Measurements from ENCODE around the gene CARD11. TPM values are rescaled to one million over a fixed set of nuclear protein-coding genes. Genes with fewer than 3 reads are reported as not detected.

The CARD11 gene
- total RNA-seq, 1 donor from 2014 or later, result 11.0 TPM

GRCh38 chr7:3037259-3037658, 6.4 kb downstream of the CARD11 start:
- TF ChIP-seq CTCF (IDR thresholded peaks at IDR 0.05; ENCODE audit: unreplicated experiment), result no peak
- no peak overlapping the region for H3K4me3 Mint-ChIP-seq (ENCODE audit: low read depth)
- no peaks in the 10 kb centered on the region for H3K27me3 Mint-ChIP-seq
- H3K36me3 Mint-ChIP-seq (ENCODE audit: insufficient read depth), result peaks cover 5% of the 10 kb centered on the region
- H3K9me3 Mint-ChIP-seq (ENCODE audit: low read depth), result peaks cover 3% of the 10 kb centered on the region
- H3K4me1 Mint-ChIP-seq (ENCODE audit: low read depth), result no peaks in the 10 kb centered on the region
- DNase-seq (ENCODE audit: low spot score, unreplicated experiment), result no peak
- H3K27ac Mint-ChIP-seq, result no peak overlapping the region

- Mint-ChIP-seq H3K36me3 (ENCODE audit: insufficient read depth) (peaks cover 3% of the 10 kb centered on the region), H3K4me1 (ENCODE audit: low read depth) (no peaks in the 10 kb centered on the region), H3K27me3 (no peaks in the 10 kb centered on the region), H3K4me3 (ENCODE audit: low read depth) (no peak overlapping the region), H3K27ac (no peak overlapping the region), H3K9me3 (ENCODE audit: low read depth) (no peaks in the 10 kb centered on the region)
- no peak for DNase-seq (ENCODE audit: low spot score, unreplicated experiment)
- no peak for TF ChIP-seq CTCF (IDR thresholded peaks at IDR 0.05; ENCODE audit: unreplicated experiment)
These were observed 9.0 kb downstream of the CARD11 start for GRCh38 chr7:3034591-3035150.

DNA sequence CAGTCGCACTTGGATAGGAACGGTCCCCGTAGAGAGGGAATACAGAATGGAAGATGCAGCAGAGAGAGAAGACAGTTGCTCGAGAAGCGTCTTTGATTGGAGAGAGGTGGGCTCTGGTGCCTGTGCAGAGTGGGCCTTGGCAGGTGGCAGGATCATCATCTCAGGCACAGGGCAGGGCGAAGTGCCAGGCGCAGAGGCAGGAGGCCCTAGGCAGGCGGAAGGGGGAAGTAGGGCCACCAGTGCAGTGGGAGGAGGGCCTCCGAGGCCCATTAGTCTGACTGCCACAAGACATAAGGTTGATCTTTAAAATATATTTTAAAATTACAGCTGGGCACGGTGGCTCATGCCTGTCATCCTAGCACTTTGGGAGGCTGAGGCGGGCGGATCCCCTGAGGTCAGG, 10.1 kb downstream of the CARD11 start:
- Mint-ChIP-seq H3K27ac (no peak overlapping the region), H3K9me3 (ENCODE audit: low read depth) (no peaks in the 10 kb centered on the region), H3K36me3 (ENCODE audit: insufficient read depth) (peaks cover 3% of the 10 kb centered on the region), H3K4me3 (ENCODE audit: low read depth) (no peak overlapping the region), H3K4me1 (ENCODE audit: low read depth) (peaks cover 7% of the 10 kb centered on the region), H3K27me3 (no peaks in the 10 kb centered on the region)
- DNase-seq (ENCODE audit: low spot score, unreplicated experiment), result no peak
- no peak for TF ChIP-seq CTCF (IDR thresholded peaks at IDR 0.05; ENCODE audit: unreplicated experiment)

GRCh38 chr7:3033136-3033535, 10.5 kb downstream of the CARD11 start:
- H3K36me3 Mint-ChIP-seq (ENCODE audit: insufficient read depth), result peaks cover 3% of the 10 kb centered on the region
- H3K27me3 Mint-ChIP-seq, result no peaks in the 10 kb centered on the region
- H3K4me1 Mint-ChIP-seq (ENCODE audit: low read depth), result peaks cover 11% of the 10 kb centered on the region
- H3K4me3 Mint-ChIP-seq (ENCODE audit: low read depth), result no peak overlapping the region
- no peak for DNase-seq (ENCODE audit: low spot score, unreplicated experiment)
- no peak overlapping the region for H3K27ac Mint-ChIP-seq
- H3K9me3 Mint-ChIP-seq (ENCODE audit: low read depth), result no peaks in the 10 kb centered on the region
- TF ChIP-seq CTCF (IDR thresholded peaks at IDR 0.05; ENCODE audit: unreplicated experiment), result no peak

DNA sequence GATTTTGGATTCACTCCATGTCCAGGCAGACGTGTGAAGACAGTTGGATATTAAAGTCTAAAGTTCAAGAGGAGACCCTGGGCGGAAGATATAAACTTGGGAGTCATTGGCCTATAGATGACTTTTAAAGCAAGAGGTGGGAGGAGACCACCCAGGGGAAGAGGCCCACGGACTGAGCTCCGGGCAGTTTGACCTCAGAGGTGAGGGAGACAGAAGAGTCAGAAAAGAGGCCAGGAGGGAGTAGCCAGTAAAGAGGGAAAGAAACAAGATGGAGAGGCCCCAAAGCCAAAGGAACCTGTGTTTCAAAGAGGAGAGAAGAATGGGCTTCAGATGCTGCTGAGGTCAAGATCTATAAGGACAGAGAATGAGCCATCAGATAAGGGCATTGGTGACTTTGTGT, 11.4 kb downstream of the CARD11 start:
- H3K4me1 Mint-ChIP-seq (ENCODE audit: low read depth), result peaks cover 16% of the 10 kb centered on the region
- no peaks in the 10 kb centered on the region for H3K9me3 Mint-ChIP-seq (ENCODE audit: low read depth)
- H3K36me3 Mint-ChIP-seq (ENCODE audit: insufficient read depth), result peaks cover 5% of the 10 kb centered on the region
- no peak overlapping the region for H3K4me3 Mint-ChIP-seq (ENCODE audit: low read depth)
- H3K27ac Mint-ChIP-seq, result no peak overlapping the region
- H3K27me3 Mint-ChIP-seq, result no peaks in the 10 kb centered on the region
- no peak for TF ChIP-seq CTCF (IDR thresholded peaks at IDR 0.05; ENCODE audit: unreplicated experiment)
- no peak for DNase-seq (ENCODE audit: low spot score, unreplicated experiment)

All from progenitor cell of endocrine pancreas (in vitro differentiated cells).